ENCODE measurements around the gene USP47. TPM values are rescaled to one million over a fixed set of nuclear protein-coding genes. Genes with fewer than 3 reads are reported as not detected.

USP47 gene
- total and polyA plus RNA-seq, 2 of the 8 experiments (the other 6 are each of a cell fraction or from before 2014, with no cell fraction given), result 4.2 to 21.3 TPM

GRCh38 chr11:11864332-11864731 is 22.6 kb downstream of the USP47 start:
- Histone ChIP-seq H3K18ac (ENCODE audit: extremely low read depth, low read length) (no peak overlapping the region), H2AK5ac (ENCODE audit: low read depth, low read length) (no peak overlapping the region), H3K4me2 (ENCODE audit: insufficient read depth in 1 of 2, low read depth in 2 of 2, low read length in 2 of 2) (no peak overlapping the region), H3K14ac (ENCODE audit: insufficient read length) (no peak overlapping the region), H3K56ac (replicated peaks; ENCODE audit: insufficient read length, low read depth, low read length) (no peak overlapping the region), H2BK5ac (ENCODE audit: low read depth, low read length) (no peak overlapping the region), H2BK15ac (ENCODE audit: low read length) (no peak overlapping the region), H4K20me1 (replicated peaks in 1 of 2; ENCODE audit: control insufficient read depth in 1 of 2, insufficient read depth in 2 of 2, low read length in 2 of 2) (no peaks in the 10 kb centered on the region), H4K91ac (replicated peaks; ENCODE audit: insufficient read length, low read length) (no peak overlapping the region), H4K8ac (ENCODE audit: extremely low read depth, insufficient read depth, low read length) (no peak overlapping the region), H2BK120ac (replicated peaks; ENCODE audit: low read depth, low read length) (no peak overlapping the region), H2BK12ac (ENCODE audit: low read depth, low read length) (no peak overlapping the region), H3K36me3 (ENCODE audit: control insufficient read depth in 2 of 4, insufficient read depth in 4 of 4, low read length in 3 of 4) (no peaks in the 10 kb centered on the region; a peak in 1 of 8 replicates), H3K27ac (ENCODE audit: low read depth, low read length) (no peak overlapping the region), H3K79me1 (ENCODE audit: low read depth, low read length) (no peaks in the 10 kb centered on the region; the same call in 1 of the 2 replicates), H3K4ac (replicated peaks; ENCODE audit: insufficient read length, low read depth, low read length) (no peak overlapping the region), H4K5ac (ENCODE audit: insufficient read length, low read depth, low read length) (no peak overlapping the region), H3K4me3 (ENCODE audit: extremely low read depth in 1 of 4, insufficient read depth in 2 of 4, low read depth in 3 of 4, low read length in 4 of 4) (no peak overlapping the region), H3K9me3 (ENCODE audit: insufficient read depth in 2 of 2, low read depth in 1 of 2, low read length in 1 of 2) (peaks cover 4% of the 10 kb centered on the region in 2 experiments; a peak in 3 of 4 replicates), H3K23me2 (ENCODE audit: low read depth, low read length) (no peaks in the 10 kb centered on the region), H2AFZ (ENCODE audit: low read length) (no peak overlapping the region), H2BK20ac (ENCODE audit: low read length) (no peak overlapping the region), H3K4me1 (replicated peaks in 1 of 4; ENCODE audit: control insufficient read depth in 3 of 4, insufficient read depth in 4 of 4, low read length in 3 of 4) (peaks cover 0 to 2% (median 0%) of the 10 kb centered on the region in 4 experiments; a peak in 1 of 7 replicates), H3K79me2 (ENCODE audit: control insufficient read depth in 1 of 2, insufficient read depth in 2 of 2, low read length in 2 of 2) (peaks cover 0 to 97% of the 10 kb centered on the region in 2 experiments; a peak in 3 of 4 replicates), H3K27me3 (replicated peaks in 1 of 4; ENCODE audit: control insufficient read depth in 3 of 4, extremely low read depth in 1 of 4, insufficient read depth in 3 of 4, low read length in 3 of 4) (no peaks in the 10 kb centered on the region), H3K23ac (ENCODE audit: insufficient read length) (no peak overlapping the region), H3K9ac (replicated peaks in 1 of 4; ENCODE audit: extremely low read depth in 1 of 4, low read depth in 3 of 4, low read length in 3 of 4) (no peak overlapping the region)
- TF ChIP-seq MAFK (IDR thresholded peaks at IDR 0.05; ENCODE audit: low read depth, low read length) (no peak), SP4 (IDR thresholded peaks at IDR 0.05; ENCODE audit: low read length) (no peak), TEAD4 (IDR thresholded peaks at IDR 0.05; ENCODE audit: low read depth, low read length) (no peak), ZNF274 (IDR thresholded peaks at IDR 0.05; ENCODE audit: borderline replicate concordance, extremely low read depth, low read length) (no peak), BACH1 (IDR thresholded peaks at IDR 0.05; ENCODE audit: low read length) (no peak), HDAC6 (IDR thresholded peaks at IDR 0.05; ENCODE audit: low read depth, low read length) (no peak), CHD2 (IDR thresholded peaks at IDR 0.05; ENCODE audit: low read length) (no peak), ATF2 (IDR thresholded peaks at IDR 0.05; ENCODE audit: low read length) (no peak), KDM4A (IDR thresholded peaks at IDR 0.05; ENCODE audit: low read depth, low read length, severe bottlenecking) (no peak), BCL11A (IDR thresholded peaks at IDR 0.05; ENCODE audit: low read depth in 2 of 2, low read length in 2 of 2) (no peak), SIN3A (conservative IDR thresholded peaks at IDR 0.05 in 1 of 2, IDR thresholded peaks at IDR 0.05 in 1 of 2; ENCODE audit: low read depth in 1 of 2, low read length in 2 of 2) (no peak), RFX5 (IDR thresholded peaks at IDR 0.05; ENCODE audit: borderline replicate concordance, low read depth, low read length) (no peak), TCF12 (IDR thresholded peaks at IDR 0.05; ENCODE audit: low read depth, low read length) (no peak)
- WGBS, 2 experiments (ENCODE audit: extremely low coverage in 1 of 2, insufficient coverage in 1 of 2, insufficient read length in 1 of 2, insufficient replicate concordance in 2 of 2, low coverage in 1 of 2, low lambda C conversion rate in 2 of 2, missing lambda C conversion rate in 1 of 2), result 90% methylated on average over 3 of the region's 3 CpGs; no CpG with 5 or more reads in 1 of the 2 experiments
- ChIA-PET CTCF (ENCODE audit: partially characterized antibody) (interaction anchor here (0.7 kb wide), 1 partner anchor 15 kb away, joined by 6 read pairs; no protein-coding TSS in a partner anchor), POLR2A (ENCODE audit: partially characterized antibody) (interaction anchor here (0.6 to 1.0 kb wide), 2 partner anchors 23 to 860 kb away, joined by 3 read pairs; partner anchors contain the start of gene USP47)
- DNase-seq (ENCODE audit: low read depth in 1 of 2, low spot score in 2 of 2) (no peak), FAIRE-seq (no peak)
